Endometrium (tissue), 2 donors: ENCODE results near the gene DBNL.
"Not testable (repeated sequence)": the region's sequence is repeated elsewhere in the genome, so short reads cannot be mapped to it uniquely, and the experiment has no call there.

ENCODE experiments used
- FAIRE-seq: peaks from 2 replicates; lab custom pipeline; 2012; peaks lifted over from hg19 to GRCh38; lab: Jason Lieb, UNC
- donor health status: control.
- donor health status: control.

The DBNL gene

GRCh38 chr7:44044315-44045225 is at the start of gene DBNL:
TSS of gene DBNL (plus strand) at chr7:44044702. CDS start at chr7:44044738, 36 bp downstream.
- no peak for FAIRE-seq

- FAIRE-seq, result not testable (repeated sequence)
Observed at GRCh38 chr7:43997532-43997931, 47.0 kb upstream of the DBNL start, which contains the start of gene SPDYE1. TSS of gene SPDYE1 (plus strand) at chr7:43997897. CDS start at chr7:43999950, 2,053 bp downstream.

- FAIRE-seq, result not testable (repeated sequence)
Observed at GRCh38 chr7:44012081-44012480, 32.4 kb upstream of the DBNL start.

- FAIRE-seq, result not testable (repeated sequence)
Observed at GRCh38 chr7:44015090-44015489, 29.4 kb upstream of the DBNL start.

- FAIRE-seq, result not testable (repeated sequence)
Observed at GRCh38 chr7:44018857-44019807, 25.4 kb upstream of the DBNL start.

- not testable (repeated sequence) for FAIRE-seq
Observed at GRCh38 chr7:44019825-44020224, 24.7 kb upstream of the DBNL start.

- not testable (repeated sequence) for FAIRE-seq
Observed at GRCh38 chr7:44022069-44022468, 22.4 kb upstream of the DBNL start.

GRCh38 chr7:44022796-44023467 is 21.6 kb upstream of the DBNL start:
- FAIRE-seq, result not testable (repeated sequence)

- not testable (repeated sequence) for FAIRE-seq
Observed at GRCh38 chr7:44029433-44029832, 15.1 kb upstream of the DBNL start.

- not testable (repeated sequence) for FAIRE-seq
Observed at GRCh38 chr7:44030029-44030428, 14.5 kb upstream of the DBNL start.

- FAIRE-seq, result not testable (repeated sequence)
Observed at GRCh38 chr7:44031319-44031718, 13.2 kb upstream of the DBNL start.

GRCh38 chr7:44032031-44032430 is 12.5 kb upstream of the DBNL start:
- not testable (repeated sequence) for FAIRE-seq

- FAIRE-seq, result not testable (repeated sequence)
Observed at GRCh38 chr7:44033971-44034844, 10.3 kb upstream of the DBNL start.

GRCh38 chr7:44036364-44036763 is 8.1 kb upstream of the DBNL start:
- FAIRE-seq, result not testable (repeated sequence)

- not testable (repeated sequence) for FAIRE-seq
Observed at GRCh38 chr7:44037951-44038350, 6.6 kb upstream of the DBNL start.

- FAIRE-seq, result not testable (repeated sequence)
Observed at GRCh38 chr7:44038553-44038952, 5.9 kb upstream of the DBNL start.

- not testable (repeated sequence) for FAIRE-seq
Observed at GRCh38 chr7:44038961-44039558, 5.4 kb upstream of the DBNL start.

- FAIRE-seq, result not testable (repeated sequence)
Observed at GRCh38 chr7:44039800-44040492, 4.6 kb upstream of the DBNL start.

- FAIRE-seq, result not testable (repeated sequence)
Observed at GRCh38 chr7:44040493-44040891, 4.0 kb upstream of the DBNL start.

GRCh38 chr7:44042221-44042620 is 2.3 kb upstream of the DBNL start:
- FAIRE-seq, result no peak
